K562 (cell line): ENCODE data around the gene GREB1. TPM values are rescaled to one million over a fixed set of nuclear protein-coding genes. Genes with fewer than 3 reads are reported as not detected.

Experiments
- ATAC-seq: fragments of 200-7000 bp; cut with Tn5 transposase; 3 replicates; pipeline ENCODE4 v1.9.1; 2020; ENCODE audit warnings: moderate library complexity
- BruUV-seq: library from RNA; stranded (reverse); fragments of 400-500 nt; replicated peaks from 2 replicates; lab custom pipeline; 2021; lab: Mats Ljungman, UMichigan
- CTCF ChIA-PET: fragments of 300-600 bp; formaldehyde crosslinking; extraction: SDS; loops from one replicate; lab custom pipeline; 2021; ENCODE audit warnings: low intra/inter-chr PET ratio; lab: Yijun Ruan, JAX
- POLR2A ChIA-PET: fragments of 300-600, 350-650 bp; sonication (Branson Sonifier 250); formaldehyde crosslinking; extraction: SDS; loops from one replicate; lab custom pipeline; 2021; ENCODE audit warnings: antibody characterized with exemption, inconsistent platforms; lab: Yijun Ruan, JAX
- DNase-seq, 4 experiments: peaks; one replicate each; pipeline versions ENCODE4 v3.0.0 to v3.0.0-alpha.2; 2011 to 2018; ENCODE audit warnings: low spot score in 3 of 4, mixed read lengths in 3 of 4; ENCODE audit errors: extremely low read depth in 1 of 4
- FAIRE-seq: peaks from 2 replicates; lab custom pipeline; 2011; peaks lifted over from hg19 to GRCh38; lab: Jason Lieb, UNC
- H2AFZ ChIP-seq: 2 replicates; pipeline ENCODE4 v1.6.0; 2011; ENCODE audit warnings: low read depth, low read length, control low read depth, inconsistent platforms
- H3K27ac ChIP-seq: fragments of 200-600 bp; 3 replicates; pipeline ENCODE4 v1.8.0; 2011; ENCODE audit warnings: low read depth, mild to moderate bottlenecking, control low read depth, inconsistent platforms, low read length, moderate library complexity, mixed read lengths; ENCODE audit errors: extremely low read depth
- H3K27me3 ChIP-seq, 2 experiments: fragments of 300-600 bp in 1 of 2; 2 replicates in 1 of 2; 3 replicates in 1 of 2; pipeline versions ENCODE4 v1.6.0 to v1.8.0; 2011; ENCODE audit warnings: inconsistent platforms in 2 of 2, low read length in 2 of 2, mild to moderate bottlenecking in 1 of 2, mixed read lengths in 1 of 2, moderate library complexity in 1 of 2; ENCODE audit not compliant: control insufficient read depth in 2 of 2, insufficient read depth in 2 of 2
- H3K36me3 ChIP-seq: fragments of 300-600 bp; 3 replicates; pipeline ENCODE4 v1.8.0; 2011; ENCODE audit warnings: mild to moderate bottlenecking, low read length, inconsistent platforms; ENCODE audit not compliant: control insufficient read depth, insufficient read depth
- H3K4me1 ChIP-seq, 2 experiments: fragments of 200-600 bp in 1 of 2; replicated peaks in 1 of 2; 2 replicates in 1 of 2; 3 replicates in 1 of 2; pipeline versions ENCODE4 v1.5.1 to v1.8.0; 2011; ENCODE audit warnings: inconsistent platforms in 2 of 2, low read length in 2 of 2, mild to moderate bottlenecking in 1 of 2, mixed read lengths in 1 of 2, moderate library complexity in 1 of 2; ENCODE audit not compliant: control insufficient read depth in 2 of 2, insufficient read depth in 2 of 2
- H3K4me2 ChIP-seq: 2 replicates; pipeline ENCODE4 v1.6.1; 2011; ENCODE audit warnings: low read length, control low read depth, inconsistent platforms, mixed read lengths; ENCODE audit not compliant: insufficient read depth
- H3K4me3 ChIP-seq: fragments of 200-600 bp; sonication (generic), shearing (Covaris generic); 2 replicates; pipeline ENCODE4 v1.5.1; 2016; ENCODE audit warnings: control low read depth, inconsistent platforms
- H3K79me2 ChIP-seq: fragments of 200-600 bp; 3 replicates; pipeline ENCODE4 v1.8.0; 2011; ENCODE audit warnings: low read length, inconsistent platforms; ENCODE audit not compliant: control insufficient read depth, insufficient read depth
- H3K9ac ChIP-seq, 2 experiments: 2 replicates each; pipeline versions ENCODE4 v1.6.0 to v1.6.1; 2011; ENCODE audit warnings: low read depth in 2 of 2, low read length in 2 of 2, control low read depth in 1 of 2, inconsistent platforms in 1 of 2, mild to moderate bottlenecking in 1 of 2, mixed read lengths in 1 of 2; ENCODE audit not compliant: insufficient read depth in 1 of 2
- H3K9me1 ChIP-seq: one replicate; pipeline ENCODE4 v1.6.0; 2011; ENCODE audit warnings: inconsistent platforms, mild to moderate bottlenecking, low read length, moderate library complexity; ENCODE audit not compliant: control insufficient read depth, insufficient read depth
- H3K9me3 ChIP-seq: replicated peaks from 2 replicates; pipeline ENCODE4 v1.5.1; 2011; ENCODE audit warnings: low read depth, low read length, inconsistent platforms; ENCODE audit not compliant: control insufficient read depth, insufficient read depth
- H4K20me1 ChIP-seq: replicated peaks from 2 replicates; pipeline ENCODE4 v1.6.1; 2011; ENCODE audit warnings: low read length, inconsistent platforms, mixed read lengths; ENCODE audit not compliant: control insufficient read depth, insufficient read depth
- KDM1A ChIP-seq, 2 experiments: fragments of 450-650 bp; IDR thresholded peaks; 2 replicates each; pipeline ENCODE4 v1.6.1; 2016; ENCODE audit warnings: mild to moderate bottlenecking in 2 of 2
- LARP7 ChIP-seq: fragments of 450-650 bp; IDR thresholded peaks from 2 replicates; pipeline ENCODE4 v1.6.1; 2016
- NUFIP1 ChIP-seq: fragments of 450-650 bp; IDR thresholded peaks from 2 replicates; pipeline ENCODE4 v1.6.1; 2018; ENCODE audit not compliant: partially characterized antibody
- PHB2 ChIP-seq: fragments of 450-650 bp; IDR thresholded peaks from 2 replicates; pipeline ENCODE4 v1.6.1; 2017; ENCODE audit warnings: low read depth
- RBM39 ChIP-seq: fragments of 200-400 bp; formaldehyde crosslinking; optimal IDR thresholded peaks from 2 replicates; pipeline ENCODE3; 2018; ENCODE audit warnings: low read depth, low read length
- TAF15 ChIP-seq: fragments of 200-400 bp; formaldehyde crosslinking; IDR thresholded peaks from 2 replicates; pipeline ENCODE4 v1.6.1; 2017; ENCODE audit warnings: mild to moderate bottlenecking, low read depth, low read length, moderate library complexity
- ZNF586 ChIP-seq: fragments of 450-650 bp; formaldehyde crosslinking; conservative IDR thresholded peaks from 2 replicates; pipeline ENCODE4 v1.4.0; 2020; ENCODE audit warnings: mild to moderate bottlenecking, moderate library complexity
- WGBS: fragments of 100-300 bp; shearing (Covaris generic); methylation state at CpG from one replicate; pipeline ENCODE4 v1.1.6; 2016; ENCODE audit warnings: low coverage, mixed read lengths; ENCODE audit not compliant: insufficient coverage; ENCODE audit errors: missing lambda C conversion rate; 5-methylcytosine and 5-hydroxymethylcytosine counted together
- in situ Hi-C: fragments of 300-500 bp; cut with MboI; formaldehyde crosslinking; loops from 4 replicates; pipeline ENCODE4 v1.15.0; 2018; ENCODE audit warnings: inconsistent platforms, mixed read lengths
- intact Hi-C: fragments of 100-400 bp; cut with micrococcal nuclease; formaldehyde crosslinking; loops from 2 replicates; pipeline ENCODE4 v1.14.2; 2022
- polyA plus RNA-seq, 8 experiments: library from polyadenylated mRNA; depleted of rRNA in 4 of 8; stranded (reverse) in 5 of 8; unstranded in 3 of 8; fragments of >200 nt; fragmentation: Nextera tagmentation in 2 of 8; fragmentation: Illumina TruSeq in 1 of 8; extraction: Ambion mirVana in 2 of 8; extraction: Trizol in 1 of 8; gene quantifications; 2 replicates each; pipeline versions ENCODE4 v1.2.1 to v1.2.3, GENCODE V29; 2011 to 2014; ENCODE audit warnings: inconsistent platforms in 1 of 8, missing spikeins in 1 of 8
- total RNA-seq, 7 experiments: library from RNA; depleted of rRNA in 6 of 7; stranded (reverse); fragments of >200 nt in 6 of 7; fragmentation: Illumina TruSeq in 2 of 7; extraction: Trizol in 2 of 7; gene quantifications; 2 replicates each; pipeline versions ENCODE4 v1.2.1 to v1.2.3, GENCODE V29; 2011 to 2021; ENCODE audit warnings: low replicate concordance in 1 of 7
- TF ChIP-seq, protein P1 (sequence below): fragments of 150-350 bp; IDR thresholded peaks from 2 replicates; pipeline ENCODE4 v1.6.1; 2014; ENCODE audit warnings: low read depth, mild to moderate bottlenecking, low read length, borderline replicate concordance

GREB1 gene
- total and polyA plus RNA-seq, 9 of the 15 experiments (the other 6 are each of a cell fraction or from before 2014, with no cell fraction given): 0.04 to 0.86 (median 0.10) TPM; not detected in 1

DNA sequence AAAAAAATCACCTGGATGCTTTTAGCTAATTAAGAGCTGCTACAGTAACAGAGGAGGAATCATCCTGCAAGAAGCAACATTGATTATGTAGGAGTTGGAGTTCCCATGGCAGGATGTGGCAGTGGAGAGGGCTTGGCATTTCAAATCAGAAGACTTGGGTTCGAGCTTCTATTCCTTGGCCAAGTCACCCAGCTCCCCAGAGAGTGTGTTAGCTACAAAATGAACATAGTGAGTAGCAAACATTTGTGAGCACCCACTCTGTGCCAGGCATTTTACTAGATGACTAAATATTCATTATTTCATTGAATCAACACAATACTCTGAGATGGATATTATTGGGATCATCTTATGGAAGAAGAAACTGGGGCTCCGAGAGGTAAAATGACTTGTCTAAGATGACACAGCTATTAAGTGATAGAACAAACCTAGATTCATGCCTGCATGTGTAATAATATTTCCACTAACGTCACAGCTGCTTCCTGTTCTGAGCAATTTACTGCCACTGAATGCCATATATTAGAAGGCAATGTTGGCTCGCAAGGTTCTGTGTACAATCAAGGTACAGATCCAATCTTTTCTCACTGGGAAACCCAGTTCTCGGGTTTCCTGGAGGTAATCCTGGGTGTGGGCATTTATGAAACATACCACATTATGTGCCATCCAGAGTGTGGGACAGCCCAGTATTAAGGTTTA lies 118.2 kb downstream of the GREB1 start:
- Histone ChIP-seq H3K4me2 (no peak overlapping the region), H3K27me3 (peaks cover 24 to 40% of the 10 kb centered on the region in 2 experiments), H3K79me2 (no peaks in the 10 kb centered on the region), H4K20me1 (no peaks in the 10 kb centered on the region), H3K4me3 (no peak overlapping the region), H3K27ac (no peak overlapping the region), H3K9me3 (no peaks in the 10 kb centered on the region), H3K9ac (no peak overlapping the region), H2AFZ (no peak overlapping the region), H3K4me1 (peaks cover 5 to 7% of the 10 kb centered on the region in 2 experiments; a peak in 3 of 5 replicates), H3K9me1 (no peaks in the 10 kb centered on the region), H3K36me3 (no peaks in the 10 kb centered on the region)
- ChIA-PET POLR2A (interaction anchor here (1.3 kb wide), 1 partner anchor 20 kb away, joined by 3 read pairs; no protein-coding TSS in a partner anchor), CTCF (no interaction called here)
- in situ Hi-C loops (no loop called here), intact Hi-C loops (no loop called here)
- no peak for DNase-seq
- WGBS: 2% methylated on average over 5 of the region's 5 CpGs
- ATAC-seq: no peak
- BruUV-seq: no TSS peak
- TF ChIP-seq PHB2 (no peak), TAF15 (no peak), ZNF586 (CRISPR knock-in tag) (no peak), LARP7 (no peak), NUFIP1 (no peak), RBM39 (no peak), KDM1A (IDR thresholded peaks at IDR 0.05) (no peak)
- TF ChIP-seq, protein P1, sequence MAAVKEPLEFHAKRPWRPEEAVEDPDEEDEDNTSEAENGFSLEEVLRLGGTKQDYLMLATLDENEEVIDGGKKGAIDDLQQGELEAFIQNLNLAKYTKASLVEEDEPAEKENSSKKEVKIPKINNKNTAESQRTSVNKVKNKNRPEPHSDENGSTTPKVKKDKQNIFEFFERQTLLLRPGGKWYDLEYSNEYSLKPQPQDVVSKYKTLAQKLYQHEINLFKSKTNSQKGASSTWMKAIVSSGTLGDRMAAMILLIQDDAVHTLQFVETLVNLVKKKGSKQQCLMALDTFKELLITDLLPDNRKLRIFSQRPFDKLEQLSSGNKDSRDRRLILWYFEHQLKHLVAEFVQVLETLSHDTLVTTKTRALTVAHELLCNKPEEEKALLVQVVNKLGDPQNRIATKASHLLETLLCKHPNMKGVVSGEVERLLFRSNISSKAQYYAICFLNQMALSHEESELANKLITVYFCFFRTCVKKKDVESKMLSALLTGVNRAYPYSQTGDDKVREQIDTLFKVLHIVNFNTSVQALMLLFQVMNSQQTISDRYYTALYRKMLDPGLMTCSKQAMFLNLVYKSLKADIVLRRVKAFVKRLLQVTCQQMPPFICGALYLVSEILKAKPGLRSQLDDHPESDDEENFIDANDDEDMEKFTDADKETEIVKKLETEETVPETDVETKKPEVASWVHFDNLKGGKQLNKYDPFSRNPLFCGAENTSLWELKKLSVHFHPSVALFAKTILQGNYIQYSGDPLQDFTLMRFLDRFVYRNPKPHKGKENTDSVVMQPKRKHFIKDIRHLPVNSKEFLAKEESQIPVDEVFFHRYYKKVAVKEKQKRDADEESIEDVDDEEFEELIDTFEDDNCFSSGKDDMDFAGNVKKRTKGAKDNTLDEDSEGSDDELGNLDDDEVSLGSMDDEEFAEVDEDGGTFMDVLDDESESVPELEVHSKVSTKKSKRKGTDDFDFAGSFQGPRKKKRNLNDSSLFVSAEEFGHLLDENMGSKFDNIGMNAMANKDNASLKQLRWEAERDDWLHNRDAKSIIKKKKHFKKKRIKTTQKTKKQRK: no peak
- no peak for FAIRE-seq
